ENCODE measurements around the gene XRCC1. TPM values are rescaled to one million over a fixed set of nuclear protein-coding genes. Genes with fewer than 3 reads are reported as not detected.

The XRCC1 gene, protein sequence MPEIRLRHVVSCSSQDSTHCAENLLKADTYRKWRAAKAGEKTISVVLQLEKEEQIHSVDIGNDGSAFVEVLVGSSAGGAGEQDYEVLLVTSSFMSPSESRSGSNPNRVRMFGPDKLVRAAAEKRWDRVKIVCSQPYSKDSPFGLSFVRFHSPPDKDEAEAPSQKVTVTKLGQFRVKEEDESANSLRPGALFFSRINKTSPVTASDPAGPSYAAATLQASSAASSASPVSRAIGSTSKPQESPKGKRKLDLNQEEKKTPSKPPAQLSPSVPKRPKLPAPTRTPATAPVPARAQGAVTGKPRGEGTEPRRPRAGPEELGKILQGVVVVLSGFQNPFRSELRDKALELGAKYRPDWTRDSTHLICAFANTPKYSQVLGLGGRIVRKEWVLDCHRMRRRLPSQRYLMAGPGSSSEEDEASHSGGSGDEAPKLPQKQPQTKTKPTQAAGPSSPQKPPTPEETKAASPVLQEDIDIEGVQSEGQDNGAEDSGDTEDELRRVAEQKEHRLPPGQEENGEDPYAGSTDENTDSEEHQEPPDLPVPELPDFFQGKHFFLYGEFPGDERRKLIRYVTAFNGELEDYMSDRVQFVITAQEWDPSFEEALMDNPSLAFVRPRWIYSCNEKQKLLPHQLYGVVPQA
- 10 to 100 TPM; 16.2 to 29.8 (median 27.1) TPM for total RNA-seq (2021; fragmentation: NEBNext Ultra II Directional; extraction: Animal tissue kit (Norgen Biotek cat#: 25700))
- long read RNA-seq, transcript XRCC1-201 (17 exons, 2,802 nt) = major isoform, 11 of 19 reads
- long read RNA-seq, partial matches to known transcripts = 4 of 19 reads
- long read RNA-seq, other reads (novel, unspliced or antisense) = 4 of 19 reads

DNA sequence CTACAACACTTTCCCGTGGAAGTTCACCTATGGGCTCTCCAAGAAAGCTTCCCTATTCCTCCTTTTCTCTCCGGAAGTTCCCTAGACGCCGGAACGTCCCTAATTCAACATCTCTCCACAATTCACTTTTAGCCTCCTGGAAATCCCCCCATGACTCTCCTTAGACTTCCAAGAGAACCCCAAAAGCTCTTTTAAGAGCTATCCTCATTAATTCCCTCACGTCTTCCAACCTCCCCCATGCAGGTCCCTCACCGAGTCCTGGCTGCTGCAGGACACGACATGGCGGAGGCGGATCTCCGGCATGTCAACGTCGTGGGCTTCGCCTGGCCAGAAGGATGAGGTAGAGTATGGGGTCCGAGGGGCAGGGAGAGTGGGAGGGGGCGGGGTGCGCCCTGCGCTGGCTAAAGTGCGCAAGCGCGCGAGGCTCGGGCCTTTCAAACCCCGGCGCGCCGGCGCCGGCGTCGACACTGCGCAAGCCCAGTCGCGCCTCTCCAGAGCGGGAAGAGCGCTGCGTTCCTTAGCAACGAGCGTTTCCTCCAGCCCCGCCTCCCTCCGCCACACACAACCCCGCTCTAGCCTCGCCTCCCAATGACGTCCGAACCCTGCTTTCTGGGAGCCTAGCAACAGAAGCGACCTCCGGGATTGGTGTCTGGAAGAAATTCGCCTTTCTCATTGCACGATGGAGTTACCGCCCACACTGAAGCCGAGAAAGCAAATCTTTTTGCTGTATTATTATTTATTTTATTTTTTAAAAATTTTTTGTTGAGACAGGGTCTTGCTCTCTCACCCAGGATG, at the start of gene XRCC1, which contains the start of gene PINLYP:
TSS of gene XRCC1 (minus strand) at position 372 of the 795 bp plus-strand sequence. CDS start at position 303, 69 bp downstream.
TSS of gene PINLYP (plus strand) at position 646 of the 795 bp plus-strand sequence. CDS start 1,391 bp downstream, outside the sequence.
- Mint-ChIP-seq H3K9me3 (no peaks in the 10 kb centered on the region), H3K4me3 (peak within 1 kb of the TSS; percentile 100), H3K4me1 (ENCODE audit: low read depth) (peaks cover 27% of the 10 kb centered on the region), H3K36me3 (ENCODE audit: low read depth) (no peaks in the 10 kb centered on the region), H3K27ac (peak within 1 kb of the TSS; percentile 96), H3K27me3 (ENCODE audit: insufficient read depth) (peaks cover 7% of the 10 kb centered on the region)
- TF ChIP-seq, protein P1, sequence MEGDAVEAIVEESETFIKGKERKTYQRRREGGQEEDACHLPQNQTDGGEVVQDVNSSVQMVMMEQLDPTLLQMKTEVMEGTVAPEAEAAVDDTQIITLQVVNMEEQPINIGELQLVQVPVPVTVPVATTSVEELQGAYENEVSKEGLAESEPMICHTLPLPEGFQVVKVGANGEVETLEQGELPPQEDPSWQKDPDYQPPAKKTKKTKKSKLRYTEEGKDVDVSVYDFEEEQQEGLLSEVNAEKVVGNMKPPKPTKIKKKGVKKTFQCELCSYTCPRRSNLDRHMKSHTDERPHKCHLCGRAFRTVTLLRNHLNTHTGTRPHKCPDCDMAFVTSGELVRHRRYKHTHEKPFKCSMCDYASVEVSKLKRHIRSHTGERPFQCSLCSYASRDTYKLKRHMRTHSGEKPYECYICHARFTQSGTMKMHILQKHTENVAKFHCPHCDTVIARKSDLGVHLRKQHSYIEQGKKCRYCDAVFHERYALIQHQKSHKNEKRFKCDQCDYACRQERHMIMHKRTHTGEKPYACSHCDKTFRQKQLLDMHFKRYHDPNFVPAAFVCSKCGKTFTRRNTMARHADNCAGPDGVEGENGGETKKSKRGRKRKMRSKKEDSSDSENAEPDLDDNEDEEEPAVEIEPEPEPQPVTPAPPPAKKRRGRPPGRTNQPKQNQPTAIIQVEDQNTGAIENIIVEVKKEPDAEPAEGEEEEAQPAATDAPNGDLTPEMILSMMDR (IDR thresholded peaks at IDR 0.05) = no peak; the same call in 1 of the 2 replicates
- DNase-seq = peak; percentile 98

DNA sequence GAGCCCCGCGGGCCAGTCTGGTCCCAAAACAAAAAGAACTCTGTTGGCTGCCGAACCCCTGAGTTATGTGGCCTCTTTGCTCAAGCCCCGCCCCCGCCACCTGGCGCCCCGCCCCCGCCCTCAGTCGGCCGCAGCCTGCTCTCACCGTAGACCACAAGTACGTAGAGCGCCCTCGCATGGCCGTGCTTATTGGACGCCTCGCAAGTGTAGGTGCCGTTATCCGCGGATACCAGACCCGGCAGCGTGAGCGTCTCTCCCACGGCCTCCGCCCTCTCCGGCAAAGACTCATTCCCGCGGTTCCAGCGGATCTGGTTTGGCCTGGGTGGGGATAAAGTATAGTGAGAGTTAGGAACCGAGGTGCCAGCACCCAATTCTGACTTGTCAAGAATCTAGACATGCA, 49.6 kb upstream of the XRCC1 start:
- TF ChIP-seq, protein P1 (IDR thresholded peaks at IDR 0.05) = no peak; the same call in 1 of the 2 replicates
- H3K27ac Mint-ChIP-seq = no peak overlapping the region
- no peak for DNase-seq
- H3K27me3 Mint-ChIP-seq (ENCODE audit: insufficient read depth) = peaks cover 2% of the 10 kb centered on the region; the same call in 1 of the 2 replicates
- no peaks in the 10 kb centered on the region for H3K9me3 Mint-ChIP-seq
- no peaks in the 10 kb centered on the region for H3K36me3 Mint-ChIP-seq (ENCODE audit: low read depth)
- H3K4me1 Mint-ChIP-seq (ENCODE audit: low read depth) = peaks cover 11% of the 10 kb centered on the region
- H3K4me3 Mint-ChIP-seq = no peak overlapping the region

DNA sequence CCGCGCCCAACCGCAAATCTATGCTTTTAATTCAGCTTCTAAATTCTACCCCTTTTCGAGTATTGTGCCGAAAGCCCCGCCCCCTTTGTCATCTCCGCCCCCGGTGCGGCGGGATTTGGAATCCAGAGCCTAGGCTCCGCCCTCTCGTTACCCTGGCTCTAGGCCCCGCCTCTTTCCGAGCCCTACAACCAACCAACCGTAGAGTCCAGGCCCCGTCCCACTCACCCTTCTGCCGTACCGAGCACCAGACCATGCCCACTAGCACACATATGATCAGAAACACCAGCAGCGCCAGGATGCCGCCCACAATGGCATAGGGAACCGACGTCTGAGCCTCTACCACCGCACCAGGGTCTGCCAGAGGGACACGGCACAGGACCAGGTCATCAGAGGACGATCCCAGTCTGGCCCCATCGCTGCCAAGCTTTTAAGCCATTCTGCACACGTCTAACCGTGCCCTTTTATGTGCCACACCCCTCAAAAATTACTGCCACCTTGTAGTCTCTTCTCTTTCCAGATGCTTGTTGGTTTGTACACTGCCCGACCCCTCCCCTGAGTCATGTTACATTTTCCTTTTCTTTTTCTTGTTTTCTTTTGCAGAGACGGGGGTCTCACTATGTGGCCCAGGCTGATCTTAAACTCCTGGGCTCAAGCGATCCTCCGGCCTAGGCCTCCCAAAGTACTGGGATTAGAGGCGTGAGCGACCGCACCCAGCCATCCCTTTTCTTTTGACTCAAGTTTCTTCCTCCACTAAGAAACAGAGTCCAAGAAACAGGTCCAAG, 48.8 kb upstream of the XRCC1 start:
- peaks cover 15% of the 10 kb centered on the region for H3K4me1 Mint-ChIP-seq (ENCODE audit: low read depth)
- H3K27ac Mint-ChIP-seq = no peak overlapping the region; the same call in 1 of the 2 replicates
- H3K4me3 Mint-ChIP-seq = no peak overlapping the region
- no peak for DNase-seq
- peaks cover 5% of the 10 kb centered on the region for H3K27me3 Mint-ChIP-seq (ENCODE audit: insufficient read depth)
- TF ChIP-seq, protein P1 (IDR thresholded peaks at IDR 0.05) = no peak
- H3K9me3 Mint-ChIP-seq = no peaks in the 10 kb centered on the region
- H3K36me3 Mint-ChIP-seq (ENCODE audit: low read depth) = no peaks in the 10 kb centered on the region

DNA sequence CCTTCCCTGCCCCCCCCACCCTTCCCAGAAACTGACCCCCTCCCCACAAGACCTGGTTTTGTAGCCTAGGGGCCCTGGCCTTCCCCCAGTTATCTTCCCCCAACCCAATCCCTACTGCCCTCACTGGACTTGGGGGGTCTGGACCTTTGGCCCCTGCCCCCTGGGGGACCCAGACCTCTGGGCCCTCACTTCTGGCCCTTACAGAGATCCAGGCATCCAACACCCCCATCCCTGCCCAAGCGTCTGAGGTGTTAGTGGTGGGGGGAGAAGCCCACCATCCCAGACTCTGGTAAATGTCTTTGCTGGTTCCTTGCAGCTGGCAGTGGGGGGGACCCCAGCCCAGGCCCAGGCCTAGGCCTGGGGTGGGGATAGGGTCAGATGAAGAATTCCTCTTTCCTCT, 47.6 kb upstream of the XRCC1 start:
- peaks cover 21% of the 10 kb centered on the region for H3K4me1 Mint-ChIP-seq (ENCODE audit: low read depth)
- no peak overlapping the region for H3K4me3 Mint-ChIP-seq
- H3K27ac Mint-ChIP-seq = no peak overlapping the region
- DNase-seq = no peak
- H3K27me3 Mint-ChIP-seq (ENCODE audit: insufficient read depth) = peaks cover 5% of the 10 kb centered on the region
- no peaks in the 10 kb centered on the region for H3K36me3 Mint-ChIP-seq (ENCODE audit: low read depth)
- no peaks in the 10 kb centered on the region for H3K9me3 Mint-ChIP-seq
- TF ChIP-seq, protein P1 (IDR thresholded peaks at IDR 0.05) = no peak
